ACC112 (cell line): ENCODE data around the gene MAP3K5.

Experiments
- H2AFZ ChIP-seq: fragments of 200-600 bp; sonication (generic); one replicate; pipeline ENCODE4 v1.6.0; 2017; ENCODE audit warnings: antibody characterized with exemption, low read length; ENCODE audit not compliant: unreplicated experiment
- H3K27ac ChIP-seq: fragments of 200-600 bp; sonication (generic); 2 replicates; pipeline ENCODE4 v1.5.1; 2014; ENCODE audit warnings: low read depth, mild to moderate bottlenecking, antibody characterized with exemption, low read length, moderate library complexity
- H3K27me3 ChIP-seq: fragments of 200-600 bp; sonication (generic); 2 replicates; pipeline ENCODE4 v1.6.1; 2014; ENCODE audit warnings: mild to moderate bottlenecking, antibody characterized with exemption, low read length, moderate library complexity, mixed read lengths; ENCODE audit not compliant: insufficient read depth
- H3K36me3 ChIP-seq: fragments of 200-600 bp; sonication (generic); 2 replicates; pipeline ENCODE4 v1.6.1; 2016; ENCODE audit warnings: mild to moderate bottlenecking, antibody characterized with exemption, low read length, moderate library complexity, mixed read lengths; ENCODE audit not compliant: insufficient read depth
- H3K4me1 ChIP-seq: fragments of 200-600 bp; sonication (generic); one replicate; pipeline ENCODE4 v1.6.1; 2016; ENCODE audit warnings: low read length, mixed read lengths; ENCODE audit not compliant: insufficient read depth, unreplicated experiment, control insufficient read depth
- H3K4me3 ChIP-seq: fragments of 200-600 bp; sonication (generic); 2 replicates; pipeline ENCODE4 v1.5.1; 2014; ENCODE audit warnings: mild to moderate bottlenecking, low read depth, low read length
- H3K79me2 ChIP-seq: fragments of 200-600 bp; sonication (generic); one replicate; pipeline ENCODE4 v1.6.0; 2016; ENCODE audit warnings: low read length; ENCODE audit not compliant: control insufficient read depth, unreplicated experiment, insufficient read depth

Gene MAP3K5

DNA sequence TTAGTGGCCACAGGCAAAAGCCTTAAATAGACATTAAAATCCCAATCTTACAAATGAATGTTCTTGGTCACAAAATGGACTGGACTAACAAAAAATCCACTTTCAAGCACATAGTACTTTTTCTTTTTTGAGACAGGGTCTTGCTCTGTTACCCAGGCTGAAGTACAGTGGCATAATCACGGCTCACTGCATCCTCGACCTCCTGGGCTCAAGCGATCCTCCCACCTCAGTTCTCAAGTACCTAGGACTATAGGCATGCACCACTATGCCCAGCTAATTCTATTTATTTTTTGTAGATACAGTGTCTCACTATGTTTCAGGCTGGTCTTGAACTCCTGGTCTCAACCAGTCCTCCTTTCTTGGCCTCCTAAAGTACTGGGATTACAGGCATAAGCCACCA is 59.4 kb downstream of the MAP3K5 start:
- peaks cover 23% of the 10 kb centered on the region for H3K4me1 ChIP-seq
- no peak overlapping the region for H3K27ac ChIP-seq
- peaks cover 14% of the 10 kb centered on the region for H3K79me2 ChIP-seq
- no peaks in the 10 kb centered on the region for H3K27me3 ChIP-seq
- no peak overlapping the region for H2AFZ ChIP-seq
- no peak overlapping the region for H3K4me3 ChIP-seq
- H3K36me3 ChIP-seq = no peaks in the 10 kb centered on the region

DNA sequence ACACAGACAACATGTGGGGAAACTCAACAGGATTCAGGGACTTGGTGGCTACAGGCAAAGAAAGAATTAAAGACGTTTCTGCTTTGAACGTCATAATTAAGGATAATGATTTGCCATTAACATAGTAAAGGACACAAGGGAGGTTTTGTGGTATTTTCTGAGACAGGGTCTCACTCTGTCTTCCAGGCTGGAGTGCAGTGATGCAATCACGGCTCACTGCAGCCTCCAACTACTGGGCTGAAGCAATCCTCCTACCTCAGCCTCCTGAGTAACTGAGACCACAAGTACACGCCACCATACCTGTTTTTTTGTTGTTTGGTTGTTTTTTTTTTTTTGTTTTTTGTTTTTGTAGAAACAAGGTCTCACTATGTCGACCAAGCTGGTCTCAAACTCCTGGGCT is 62.4 kb downstream of the MAP3K5 start:
- Histone ChIP-seq H3K4me3 (no peak overlapping the region), H3K4me1 (peaks cover 16% of the 10 kb centered on the region), H3K79me2 (peaks cover 3% of the 10 kb centered on the region), H3K36me3 (no peaks in the 10 kb centered on the region), H3K27me3 (no peaks in the 10 kb centered on the region), H2AFZ (no peak overlapping the region), H3K27ac (no peak overlapping the region)

DNA sequence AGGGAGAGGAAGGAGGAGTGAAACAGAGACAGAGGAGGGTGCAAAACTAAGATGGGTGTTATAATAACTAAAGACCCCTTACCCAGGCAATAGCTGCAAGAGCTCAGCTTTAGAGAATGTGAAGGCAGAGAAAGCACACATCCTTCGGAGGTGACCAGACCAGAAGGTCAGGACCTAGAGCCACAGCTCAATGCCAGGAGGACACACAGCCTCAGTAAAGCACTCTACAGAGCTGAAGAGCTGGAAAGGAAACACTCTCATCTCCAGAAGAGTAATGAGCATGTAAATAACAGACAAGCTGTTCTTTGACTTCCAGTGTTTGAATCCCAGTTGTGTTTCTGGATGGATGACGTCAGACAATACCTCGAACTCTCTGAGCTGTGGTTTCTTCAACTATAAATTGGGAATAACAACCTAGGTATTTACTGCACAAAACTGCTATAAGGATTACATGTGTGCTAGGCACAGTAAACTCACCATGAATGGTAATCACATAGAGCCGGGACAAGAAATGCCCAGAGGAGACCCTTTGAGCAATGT is 63.2 kb downstream of the MAP3K5 start:
- Histone ChIP-seq H3K79me2 (peaks cover 3% of the 10 kb centered on the region), H3K27me3 (no peaks in the 10 kb centered on the region)

DNA sequence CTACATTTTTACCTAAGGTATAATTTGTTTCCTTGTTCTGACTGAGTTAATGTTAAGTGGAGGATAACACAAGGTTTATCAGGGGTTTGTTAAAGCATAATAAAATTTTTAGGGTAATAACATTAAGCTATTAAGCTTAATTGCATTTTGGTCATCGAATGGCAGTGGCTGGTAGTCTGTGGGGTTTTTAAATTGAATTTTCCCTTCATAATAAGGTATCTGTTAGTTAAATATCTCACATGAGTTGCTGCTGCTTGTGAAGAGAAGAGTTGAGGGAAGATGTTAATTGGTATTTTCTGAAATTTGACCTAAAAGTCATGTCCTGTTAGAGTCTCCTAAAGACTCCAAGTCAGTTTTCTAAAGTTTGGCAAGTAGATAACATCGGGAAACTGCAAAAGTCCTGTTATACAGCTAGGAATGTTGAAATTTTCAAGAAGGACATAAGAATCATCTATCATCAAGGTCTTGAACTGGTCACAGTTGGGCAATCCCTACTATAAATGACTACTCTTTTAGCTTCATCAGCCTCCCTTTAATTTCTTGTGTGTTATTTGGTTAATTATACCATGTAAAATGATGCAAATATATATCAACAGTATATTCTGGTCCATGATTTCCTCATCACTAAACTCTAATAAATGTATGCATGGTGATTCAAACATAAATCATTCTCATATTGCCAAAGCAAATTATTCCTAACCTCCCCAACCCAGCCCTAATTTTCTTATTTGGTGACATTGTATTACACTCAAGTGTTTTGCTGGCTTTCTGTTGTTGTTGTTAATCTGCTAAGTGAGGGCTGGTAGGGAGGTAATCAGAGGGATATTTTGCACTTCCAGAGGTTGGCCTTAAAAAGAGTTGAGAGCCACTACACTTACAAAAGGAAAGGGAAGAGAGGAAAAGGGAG is 64.0 kb downstream of the MAP3K5 start:
- Histone ChIP-seq H3K36me3 (no peaks in the 10 kb centered on the region), H2AFZ (no peak overlapping the region), H3K79me2 (peaks cover 3% of the 10 kb centered on the region), H3K27ac (no peak overlapping the region), H3K4me1 (peaks cover 16% of the 10 kb centered on the region), H3K4me3 (no peak overlapping the region), H3K27me3 (no peaks in the 10 kb centered on the region)

More for the DNA sequence above, 63.2 kb downstream of the MAP3K5 start:
- Histone ChIP-seq H3K36me3 (no peaks in the 10 kb centered on the region), H2AFZ (no peak overlapping the region), H3K4me3 (no peak overlapping the region), H3K4me1 (peaks cover 16% of the 10 kb centered on the region), H3K27ac (no peak overlapping the region)

DNA sequence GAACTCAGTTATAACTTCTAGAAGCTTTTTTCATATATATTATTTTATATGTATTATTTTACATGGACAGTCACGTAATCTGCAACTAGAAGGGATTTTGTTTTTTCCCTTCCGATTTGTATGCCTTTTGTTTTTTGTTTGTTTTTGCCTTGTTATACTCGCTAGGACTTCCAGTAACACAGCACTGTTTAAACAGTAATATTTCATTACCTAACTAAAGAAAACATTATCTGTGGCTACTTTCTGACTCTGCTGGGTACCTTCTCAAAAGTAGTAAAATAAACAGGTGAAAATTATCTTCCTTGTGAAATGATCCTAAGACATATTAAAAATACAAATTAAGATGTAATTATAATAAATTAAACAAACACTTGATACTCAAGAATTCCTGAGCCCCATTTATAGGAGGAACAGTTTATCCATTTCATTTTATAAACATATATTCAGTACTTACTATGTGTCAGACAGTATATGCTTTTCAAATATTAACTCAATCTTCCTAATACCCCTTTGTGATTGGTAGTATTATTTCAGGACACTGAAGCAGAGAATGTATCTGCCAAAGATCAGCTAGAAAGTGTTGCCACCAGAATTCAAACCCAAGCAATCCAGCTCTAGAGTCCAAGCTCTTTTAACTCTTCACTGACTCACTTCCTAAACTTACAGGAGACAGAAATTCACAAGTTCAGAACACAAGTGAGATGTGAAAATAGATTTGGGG is 65.3 kb downstream of the MAP3K5 start:
- Histone ChIP-seq H3K79me2 (no peaks in the 10 kb centered on the region), H3K27me3 (no peaks in the 10 kb centered on the region), H3K27ac (no peak overlapping the region), H3K4me3 (no peak overlapping the region), H2AFZ (no peak overlapping the region), H3K4me1 (peaks cover 16% of the 10 kb centered on the region), H3K36me3 (no peaks in the 10 kb centered on the region)

DNA sequence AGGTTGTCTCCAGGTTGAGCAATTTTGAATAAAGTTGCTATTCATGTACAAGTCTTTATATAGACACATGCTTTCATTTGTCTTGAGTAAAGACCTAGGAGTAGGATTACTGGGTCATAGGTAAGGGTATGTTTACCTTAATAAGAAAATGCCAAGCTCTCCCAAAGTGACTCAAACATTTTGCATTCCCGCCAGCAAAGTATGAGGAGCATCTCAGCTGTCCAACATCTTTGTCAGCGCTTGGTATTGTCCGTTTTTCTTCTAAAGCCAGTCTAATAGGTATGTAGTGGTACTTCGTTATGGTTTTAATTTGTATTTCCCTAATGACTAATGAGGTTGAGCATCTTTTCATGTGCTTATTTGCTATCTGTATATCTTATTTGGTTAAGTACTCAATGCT is 67.2 kb downstream of the MAP3K5 start:
- no peak overlapping the region for H3K4me3 ChIP-seq
- no peaks in the 10 kb centered on the region for H3K36me3 ChIP-seq
- peaks cover 16% of the 10 kb centered on the region for H3K4me1 ChIP-seq
- H2AFZ ChIP-seq = no peak overlapping the region
- H3K79me2 ChIP-seq = no peaks in the 10 kb centered on the region
- H3K27me3 ChIP-seq = no peaks in the 10 kb centered on the region
- no peak overlapping the region for H3K27ac ChIP-seq

DNA sequence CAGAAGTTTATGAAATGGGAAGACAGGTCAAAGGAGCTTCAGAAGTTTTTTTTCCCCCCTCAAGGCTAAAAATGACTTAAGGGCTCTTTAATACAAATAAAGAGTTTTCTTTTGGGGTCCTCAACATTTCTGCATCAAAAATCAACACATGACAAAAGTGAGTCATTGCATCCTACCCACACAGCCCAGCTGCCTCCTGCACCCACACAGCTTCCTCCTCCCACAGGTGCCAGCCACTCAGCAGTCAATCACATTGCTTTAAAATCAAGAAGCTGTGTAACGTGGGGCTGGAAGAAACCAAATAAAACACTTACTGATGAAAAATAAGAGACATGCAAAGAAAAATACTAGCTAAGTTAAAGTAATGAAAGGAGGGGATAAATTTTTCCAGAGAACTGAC is 68.5 kb downstream of the MAP3K5 start:
- Histone ChIP-seq H3K4me3 (no peak overlapping the region), H3K36me3 (no peaks in the 10 kb centered on the region), H2AFZ (no peak overlapping the region), H3K4me1 (peaks cover 8% of the 10 kb centered on the region), H3K27ac (no peak overlapping the region), H3K79me2 (no peaks in the 10 kb centered on the region), H3K27me3 (no peaks in the 10 kb centered on the region)

DNA sequence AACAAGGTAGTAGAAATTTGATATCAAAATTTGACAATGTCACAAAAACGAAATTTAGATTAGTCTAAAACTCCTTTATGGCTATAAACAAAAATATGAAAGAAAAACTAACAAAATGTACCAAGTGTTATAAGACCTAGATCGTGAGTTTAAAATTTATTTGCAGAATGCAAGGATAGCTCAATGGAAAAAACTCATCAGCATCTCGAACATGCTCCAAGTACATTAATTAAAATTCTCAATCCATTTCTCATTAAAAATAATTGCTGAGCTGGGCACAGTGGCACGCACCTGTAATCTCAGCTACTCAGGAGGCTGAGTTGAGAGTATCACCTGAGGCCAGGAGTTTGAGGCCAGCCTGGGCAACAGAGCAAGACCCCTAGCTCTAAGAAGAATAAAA is 70.8 kb downstream of the MAP3K5 start:
- no peaks in the 10 kb centered on the region for H3K27me3 ChIP-seq
- H3K36me3 ChIP-seq = no peaks in the 10 kb centered on the region
- H3K4me3 ChIP-seq = no peak overlapping the region
- peaks cover 2% of the 10 kb centered on the region for H3K4me1 ChIP-seq
- H3K27ac ChIP-seq = no peak overlapping the region
- no peak overlapping the region for H2AFZ ChIP-seq
- no peaks in the 10 kb centered on the region for H3K79me2 ChIP-seq

DNA sequence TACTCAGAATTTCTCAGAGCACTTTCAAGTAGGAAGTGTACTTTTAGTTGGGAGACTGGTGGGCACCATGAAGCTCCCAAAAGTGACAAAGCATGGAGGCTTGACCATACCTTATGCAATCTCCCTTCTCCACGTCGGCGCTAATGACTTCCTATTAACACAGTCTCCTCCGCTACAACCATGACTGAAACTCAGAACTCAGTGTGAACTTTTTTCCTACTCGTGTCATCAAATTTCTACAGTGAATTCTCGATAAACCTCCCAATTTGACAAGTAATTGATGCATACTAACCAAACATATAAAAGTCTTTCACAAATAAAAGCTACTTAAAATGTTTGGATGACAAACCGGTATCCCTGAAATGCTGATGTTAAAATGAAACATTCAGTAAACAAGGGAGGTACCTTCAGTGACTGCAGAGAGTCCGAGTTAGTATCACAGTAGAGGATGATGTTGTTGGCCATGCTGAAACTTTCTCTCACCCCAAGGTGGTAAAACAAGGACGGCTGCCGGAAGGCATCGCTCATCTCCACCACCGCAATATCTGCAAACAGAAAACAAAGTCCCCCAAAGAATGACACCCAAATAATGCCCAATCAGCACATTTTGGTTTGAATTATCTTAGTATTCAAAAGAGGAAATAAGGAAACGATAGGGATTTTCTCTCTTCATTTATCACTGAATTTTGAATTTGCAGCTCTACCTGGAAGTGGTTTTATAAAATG is 72.1 kb downstream of the MAP3K5 start:
- Histone ChIP-seq H3K4me3 (no peak overlapping the region), H3K27ac (no peak overlapping the region), H3K4me1 (peaks cover 6% of the 10 kb centered on the region)

DNA sequence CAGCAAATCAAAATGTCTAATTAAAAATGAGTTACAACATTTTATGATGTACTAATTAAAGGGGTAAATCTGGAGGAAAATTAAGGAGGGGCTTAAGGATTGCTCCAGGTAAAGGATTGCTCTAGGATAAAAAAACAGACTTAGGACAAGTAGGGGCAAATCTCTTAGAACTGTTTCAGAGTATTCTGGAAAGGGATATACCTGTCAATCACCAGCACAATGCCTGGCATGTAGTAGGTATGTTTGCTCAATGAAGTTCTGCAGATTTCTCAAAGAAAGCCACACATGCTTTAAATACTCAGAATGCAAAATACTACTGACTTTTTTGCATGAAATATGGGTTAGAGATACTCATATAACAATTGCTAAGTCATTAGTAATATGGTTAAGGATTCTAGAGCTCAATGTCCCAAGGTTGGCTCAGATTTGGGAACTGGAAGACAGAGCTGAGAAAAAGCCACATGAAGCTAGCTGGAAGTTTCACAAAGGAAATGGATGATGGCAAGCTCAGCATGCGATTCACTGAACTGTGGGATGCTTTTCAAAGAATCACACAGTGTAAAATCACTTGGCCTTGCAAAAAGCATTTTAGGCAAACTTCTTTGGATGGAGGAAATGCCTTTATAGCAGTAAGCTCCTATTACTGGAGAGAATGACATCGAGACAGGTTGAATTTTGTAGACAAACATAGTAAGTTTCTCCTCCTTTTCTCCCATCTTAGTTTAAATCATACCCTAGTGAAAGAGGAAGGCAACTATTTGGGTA is 72.8 kb downstream of the MAP3K5 start:
- H3K27me3 ChIP-seq = no peaks in the 10 kb centered on the region
- H3K79me2 ChIP-seq = no peaks in the 10 kb centered on the region
- no peak overlapping the region for H3K27ac ChIP-seq
- no peak overlapping the region for H2AFZ ChIP-seq
- no peaks in the 10 kb centered on the region for H3K36me3 ChIP-seq
- H3K4me1 ChIP-seq = peaks cover 6% of the 10 kb centered on the region
- no peak overlapping the region for H3K4me3 ChIP-seq

More for the DNA sequence above, 72.1 kb downstream of the MAP3K5 start:
- Histone ChIP-seq H3K27me3 (no peaks in the 10 kb centered on the region), H3K36me3 (no peaks in the 10 kb centered on the region), H3K79me2 (no peaks in the 10 kb centered on the region), H2AFZ (no peak overlapping the region)
